Caco-2 (cell line): ENCODE results near the gene ATXN1. TPM values are rescaled to one million over a fixed set of nuclear protein-coding genes. Genes with fewer than 3 reads are reported as not detected.

Source experiments
- BruUV-seq: library from RNA; stranded (reverse); fragments of 400-500 nt; replicated peaks from 2 replicates; lab custom pipeline; 2021; lab: Mats Ljungman, UMichigan
- CTCF ChIA-PET: fragments of 300-600 bp; sonication (Branson Sonifier 250); formaldehyde crosslinking; loops from one replicate; lab custom pipeline; 2022; ENCODE audit warnings: antibody characterized with exemption; lab: Charles Lee
- POLR2A ChIA-PET: fragments of 300-600 bp; sonication (Branson Sonifier 250); formaldehyde crosslinking; loops from one replicate; lab custom pipeline; 2022; ENCODE audit warnings: antibody characterized with exemption; lab: Charles Lee
- DNase-seq, 2 experiments: peaks; one replicate each; pipeline versions ENCODE4 v3.0.0 to v3.0.0-alpha.2; 2020 to 2022
- H3K27me3 ChIP-seq: replicated peaks from 2 replicates; pipeline ENCODE4 v1.6.0; 2011; ENCODE audit warnings: low read length; ENCODE audit not compliant: control insufficient read depth, insufficient read depth
- H3K36me3 ChIP-seq: 2 replicates; pipeline ENCODE4 v1.5.1; 2011; ENCODE audit warnings: low read length; ENCODE audit not compliant: control insufficient read depth, insufficient read depth
- H3K4me1 ChIP-seq: fragments of 250-450 bp; sonication (Bioruptor Pico); 2 replicates; pipeline ENCODE4 v1.5.1; 2020; ENCODE audit warnings: mild to moderate bottlenecking
- H3K4me3 ChIP-seq: 2 replicates; pipeline ENCODE4 v1.5.1; 2011; ENCODE audit warnings: low read depth, mild to moderate bottlenecking, control low read depth, low read length
- H3K9me3 ChIP-seq: fragments of 250-450 bp; sonication (Bioruptor Pico); 2 replicates; pipeline ENCODE4 v1.5.1; 2020; ENCODE audit warnings: mild to moderate bottlenecking, moderate library complexity
- H3K27ac Mint-ChIP-seq: one replicate; pipeline ENCODE4 v1.8.0; 2022; ENCODE audit warnings: mixed read lengths; ENCODE audit not compliant: unreplicated experiment
- H3K27me3 Mint-ChIP-seq: one replicate; pipeline ENCODE4 v1.8.0; 2022; ENCODE audit warnings: mixed read lengths; ENCODE audit not compliant: insufficient read depth, unreplicated experiment
- H3K36me3 Mint-ChIP-seq: one replicate; pipeline ENCODE4 v1.8.0; 2022; ENCODE audit warnings: mild to moderate bottlenecking, mixed read lengths; ENCODE audit not compliant: insufficient read depth, unreplicated experiment
- H3K4me1 Mint-ChIP-seq: one replicate; pipeline ENCODE4 v1.8.0; 2022; ENCODE audit warnings: low read depth, mixed read lengths; ENCODE audit not compliant: unreplicated experiment
- H3K4me3 Mint-ChIP-seq: one replicate; pipeline ENCODE4 v1.8.0; 2022; ENCODE audit warnings: mild to moderate bottlenecking, moderate library complexity, mixed read lengths; ENCODE audit not compliant: unreplicated experiment
- H3K9me3 Mint-ChIP-seq: one replicate; pipeline ENCODE4 v1.8.0; 2022; ENCODE audit warnings: mixed read lengths; ENCODE audit not compliant: unreplicated experiment
- intact Hi-C: fragments of 100-400 bp; cut with micrococcal nuclease; formaldehyde crosslinking; loops from one replicate; pipeline ENCODE4 v1.10.0; 2022; ENCODE audit not compliant: unreplicated experiment
- total RNA-seq: library from RNA; stranded (reverse); gene quantifications from 2 replicates; pipeline ENCODE4 v1.2.3, GENCODE V29; 2022
- TF ChIP-seq, protein P1 (sequence below), 2 experiments: fragments of 200-600 bp in 1 of 2; IDR thresholded peaks; 1 replicate in 1 of 2; 2 replicates in 1 of 2; pipeline versions ENCODE4 v1.5.1 to v1.8.0; 2011 to 2022; ENCODE audit warnings: antibody characterized with exemption in 1 of 2, control low read depth in 1 of 2, inconsistent platforms in 1 of 2, low read depth in 1 of 2, low read length in 1 of 2, mild to moderate bottlenecking in 1 of 2, moderate library complexity in 1 of 2; ENCODE audit not compliant: insufficient read depth in 1 of 2, severe bottlenecking in 1 of 2, unreplicated experiment in 1 of 2

Gene ATXN1
- total RNA-seq, 1 experiment from 2014 or later: 14.2 TPM

GRCh38 chr6:16656451-16656850 lies 104.8 kb downstream of the ATXN1 start:
- ChIA-PET POLR2A (no interaction called here), CTCF (no interaction called here)
- Mint-ChIP-seq H3K27ac (no peak overlapping the region), H3K36me3 (peaks cover 6% of the 10 kb centered on the region), H3K9me3 (no peaks in the 10 kb centered on the region), H3K4me1 (peaks cover 19% of the 10 kb centered on the region), H3K4me3 (no peak overlapping the region), H3K27me3 (no peaks in the 10 kb centered on the region)
- BruUV-seq: TSS peak; percentile 13
- intact Hi-C loops: no loop called here
- TF ChIP-seq, protein P1, sequence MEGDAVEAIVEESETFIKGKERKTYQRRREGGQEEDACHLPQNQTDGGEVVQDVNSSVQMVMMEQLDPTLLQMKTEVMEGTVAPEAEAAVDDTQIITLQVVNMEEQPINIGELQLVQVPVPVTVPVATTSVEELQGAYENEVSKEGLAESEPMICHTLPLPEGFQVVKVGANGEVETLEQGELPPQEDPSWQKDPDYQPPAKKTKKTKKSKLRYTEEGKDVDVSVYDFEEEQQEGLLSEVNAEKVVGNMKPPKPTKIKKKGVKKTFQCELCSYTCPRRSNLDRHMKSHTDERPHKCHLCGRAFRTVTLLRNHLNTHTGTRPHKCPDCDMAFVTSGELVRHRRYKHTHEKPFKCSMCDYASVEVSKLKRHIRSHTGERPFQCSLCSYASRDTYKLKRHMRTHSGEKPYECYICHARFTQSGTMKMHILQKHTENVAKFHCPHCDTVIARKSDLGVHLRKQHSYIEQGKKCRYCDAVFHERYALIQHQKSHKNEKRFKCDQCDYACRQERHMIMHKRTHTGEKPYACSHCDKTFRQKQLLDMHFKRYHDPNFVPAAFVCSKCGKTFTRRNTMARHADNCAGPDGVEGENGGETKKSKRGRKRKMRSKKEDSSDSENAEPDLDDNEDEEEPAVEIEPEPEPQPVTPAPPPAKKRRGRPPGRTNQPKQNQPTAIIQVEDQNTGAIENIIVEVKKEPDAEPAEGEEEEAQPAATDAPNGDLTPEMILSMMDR (IDR thresholded peaks at IDR 0.05; ENCODE audit: insufficient read depth in 1 of 2, low read depth in 1 of 2, low read length in 1 of 2, severe bottlenecking in 1 of 2, unreplicated experiment in 1 of 2): no peak
- Histone ChIP-seq H3K36me3 (no peaks in the 10 kb centered on the region), H3K4me1 (0 out of 2 replicates have a peak, but pooled peaks cover 13% of the 10 kb centered on the region), H3K27me3 (no peaks in the 10 kb centered on the region), H3K9me3 (no peaks in the 10 kb centered on the region), H3K4me3 (no peak overlapping the region)
- no peak for DNase-seq

GRCh38 chr6:16654701-16655100 lies 106.6 kb downstream of the ATXN1 start:
- H3K9me3 Mint-ChIP-seq: no peaks in the 10 kb centered on the region
- intact Hi-C loops: no loop called here
- Histone ChIP-seq H3K9me3 (no peaks in the 10 kb centered on the region), H3K4me1 (0 out of 2 replicates have a peak, but pooled peaks cover 13% of the 10 kb centered on the region), H3K27me3 (no peaks in the 10 kb centered on the region), H3K36me3 (no peaks in the 10 kb centered on the region), H3K4me3 (no peak overlapping the region)
- POLR2A ChIA-PET: no interaction called here
- no peak overlapping the region for H3K4me3 Mint-ChIP-seq
- DNase-seq: no peak
- H3K27me3 Mint-ChIP-seq: no peaks in the 10 kb centered on the region
- BruUV-seq: no TSS peak
- no peak overlapping the region for H3K27ac Mint-ChIP-seq
- H3K36me3 Mint-ChIP-seq: peaks cover 6% of the 10 kb centered on the region
- peaks cover 19% of the 10 kb centered on the region for H3K4me1 Mint-ChIP-seq
- CTCF ChIA-PET: no interaction called here
- TF ChIP-seq, protein P1 (IDR thresholded peaks at IDR 0.05; ENCODE audit: insufficient read depth in 1 of 2, low read depth in 1 of 2, low read length in 1 of 2, severe bottlenecking in 1 of 2, unreplicated experiment in 1 of 2): no peak

- ChIA-PET CTCF (no interaction called here), POLR2A (interaction anchor here (0.5 kb wide), 1 partner anchor 107 kb away, joined by 3 read pairs; no protein-coding TSS in a partner anchor)
- Mint-ChIP-seq H3K9me3 (no peaks in the 10 kb centered on the region), H3K36me3 (peaks cover 6% of the 10 kb centered on the region), H3K4me3 (no peak overlapping the region), H3K27me3 (no peaks in the 10 kb centered on the region), H3K4me1 (peaks cover 5% of the 10 kb centered on the region), H3K27ac (no peak overlapping the region)
- BruUV-seq: no TSS peak
- Histone ChIP-seq H3K4me1 (no peaks in the 10 kb centered on the region), H3K4me3 (no peak overlapping the region), H3K36me3 (no peaks in the 10 kb centered on the region), H3K9me3 (no peaks in the 10 kb centered on the region), H3K27me3 (no peaks in the 10 kb centered on the region)
- no peak for DNase-seq
- intact Hi-C loops: no loop called here
- TF ChIP-seq, protein P1 (IDR thresholded peaks at IDR 0.05; ENCODE audit: insufficient read depth in 1 of 2, low read depth in 1 of 2, low read length in 1 of 2, severe bottlenecking in 1 of 2, unreplicated experiment in 1 of 2): no peak
Measured at GRCh38 chr6:16653226-16653625, 108.0 kb downstream of the ATXN1 start.
